HAP-1 (cell line): ENCODE results near the gene PABPN1.
"Not testable (repeated sequence)": the region's sequence is repeated elsewhere in the genome, so short reads cannot be mapped to it uniquely, and the experiment has no call there.

Experiments used
- DNase-seq, 2 experiments: peaks; one replicate each; pipeline ENCODE4 v3.0.0-alpha.2; 2016 to 2020; ENCODE audit warnings: low spot score in 2 of 2
- H3K27me3 ChIP-seq: fragments of 250-450 bp; sonication (Bioruptor Pico); 2 replicates; pipeline ENCODE4 v1.5.1; 2020; ENCODE audit warnings: low read depth, mild to moderate bottlenecking, moderate library complexity
- H3K36me3 ChIP-seq: fragments of 250-450 bp; sonication (Bioruptor Pico); replicated peaks from 2 replicates; pipeline ENCODE4 v1.5.1; 2020; ENCODE audit warnings: mild to moderate bottlenecking
- H3K4me1 ChIP-seq: fragments of 250-450 bp; sonication (Bioruptor Pico); 2 replicates; pipeline ENCODE4 v1.5.1; 2020; ENCODE audit warnings: mild to moderate bottlenecking
- H3K4me3 ChIP-seq: fragments of 250-450 bp; sonication (Bioruptor Pico); 2 replicates; pipeline ENCODE4 v1.5.1; 2020; ENCODE audit warnings: mild to moderate bottlenecking, moderate library complexity
- H3K9me3 ChIP-seq: fragments of 250-450 bp; sonication (Bioruptor Pico); 2 replicates; pipeline ENCODE4 v1.5.1; 2020; ENCODE audit warnings: mild to moderate bottlenecking, moderate library complexity
- in situ Hi-C: fragments of 300-500 bp; cut with MboI; formaldehyde crosslinking; loops from 3 replicates; pipeline ENCODE4 v1.14.3; 2020; ENCODE audit warnings: low sequenced_read_pairs, inconsistent platforms, mixed read lengths

The PABPN1 gene, protein sequence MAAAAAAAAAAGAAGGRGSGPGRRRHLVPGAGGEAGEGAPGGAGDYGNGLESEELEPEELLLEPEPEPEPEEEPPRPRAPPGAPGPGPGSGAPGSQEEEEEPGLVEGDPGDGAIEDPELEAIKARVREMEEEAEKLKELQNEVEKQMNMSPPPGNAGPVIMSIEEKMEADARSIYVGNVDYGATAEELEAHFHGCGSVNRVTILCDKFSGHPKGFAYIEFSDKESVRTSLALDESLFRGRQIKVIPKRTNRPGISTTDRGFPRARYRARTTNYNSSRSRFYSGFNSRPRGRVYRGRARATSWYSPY

DNA sequence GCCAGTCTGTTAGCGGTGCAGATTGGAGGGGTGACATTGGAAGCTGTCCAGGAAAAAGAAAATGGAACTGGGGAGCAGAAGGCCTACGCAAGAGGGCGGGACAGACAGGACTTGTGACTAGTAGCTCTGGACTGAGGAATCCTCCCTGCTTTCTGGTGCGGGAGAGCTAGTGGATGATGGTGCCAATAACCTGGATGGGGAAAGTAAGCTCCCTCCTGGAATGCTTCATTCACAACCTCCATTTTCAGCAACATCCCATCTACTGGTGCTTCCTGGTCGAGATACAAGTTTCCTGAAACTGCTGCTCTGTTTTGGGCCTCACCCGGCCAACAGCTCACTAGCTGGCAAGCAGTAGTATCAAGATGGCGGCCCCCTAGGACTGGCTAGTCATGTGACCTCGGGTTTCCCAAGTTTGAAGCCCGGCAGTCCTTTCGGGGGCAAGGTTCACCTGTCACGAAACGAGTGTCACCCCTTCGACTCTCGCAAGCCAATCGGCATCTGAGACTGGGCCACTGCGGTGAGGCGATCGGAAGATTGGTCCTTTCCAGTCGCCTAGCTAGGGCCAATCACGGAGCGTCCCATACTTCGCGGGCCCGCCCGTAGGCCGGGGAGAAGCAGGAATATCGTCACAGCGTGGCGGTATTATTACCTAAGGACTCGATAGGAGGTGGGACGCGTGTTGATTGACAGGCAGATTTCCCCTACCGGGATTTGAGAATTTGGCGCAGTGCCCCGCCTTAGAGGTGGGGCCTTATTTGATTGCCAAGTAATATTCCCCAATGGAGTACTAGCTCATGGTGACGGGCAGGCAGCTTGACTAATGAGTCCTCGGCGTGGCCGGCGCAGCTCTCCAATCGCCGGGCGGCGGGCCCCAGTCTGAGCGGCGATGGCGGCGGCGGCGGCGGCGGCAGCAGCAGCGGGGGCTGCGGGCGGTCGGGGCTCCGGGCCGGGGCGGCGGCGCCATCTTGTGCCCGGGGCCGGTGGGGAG is at the start of gene PABPN1:
Gene PABPN1 (plus strand): TSS at position 874 of the 988 bp plus-strand sequence. CDS start 13 bp downstream, at position 887.
- Histone ChIP-seq H3K9me3 (no peaks in the 10 kb centered on the region), H3K27me3 (no peaks in the 10 kb centered on the region), H3K4me1 (peaks cover 17% of the 10 kb centered on the region), H3K4me3 (peak within 1 kb of the TSS; percentile 88), H3K36me3 (peaks cover 43% of the 10 kb centered on the region)
- in situ Hi-C loops = loop anchor here (10.0 kb wide), 1 partner anchor 234 kb away; the partner anchor contains the start of genes THTPA and ZFHX2
- DNase-seq = peak; percentile 98 to 99

DNA sequence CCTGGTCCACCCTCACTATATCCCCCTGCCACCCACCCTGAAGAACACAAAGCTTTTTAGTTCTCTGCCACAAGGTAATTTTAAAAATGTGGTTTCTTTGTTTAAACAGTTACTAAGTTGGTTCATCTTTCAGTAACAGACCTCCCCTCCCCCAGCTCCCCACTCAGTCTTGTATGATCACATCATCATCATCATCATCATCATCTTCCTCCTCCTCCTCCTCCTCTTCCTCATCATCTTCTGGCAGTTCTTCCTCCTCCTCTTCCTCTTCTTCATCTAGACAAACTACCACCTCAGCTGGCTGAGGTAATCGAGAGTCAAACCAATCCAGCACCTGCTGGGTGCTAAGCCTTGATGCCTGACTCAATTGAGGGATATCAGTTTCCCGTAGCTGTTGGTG is 45.8 kb upstream of the PABPN1 start:
- in situ Hi-C loops = no loop called here
- Histone ChIP-seq H3K36me3 (no peaks in the 10 kb centered on the region), H3K4me1 (peaks cover 3% of the 10 kb centered on the region), H3K9me3 (no peaks in the 10 kb centered on the region), H3K27me3 (no peaks in the 10 kb centered on the region), H3K4me3 (no peak overlapping the region)
- DNase-seq = no peak

DNA sequence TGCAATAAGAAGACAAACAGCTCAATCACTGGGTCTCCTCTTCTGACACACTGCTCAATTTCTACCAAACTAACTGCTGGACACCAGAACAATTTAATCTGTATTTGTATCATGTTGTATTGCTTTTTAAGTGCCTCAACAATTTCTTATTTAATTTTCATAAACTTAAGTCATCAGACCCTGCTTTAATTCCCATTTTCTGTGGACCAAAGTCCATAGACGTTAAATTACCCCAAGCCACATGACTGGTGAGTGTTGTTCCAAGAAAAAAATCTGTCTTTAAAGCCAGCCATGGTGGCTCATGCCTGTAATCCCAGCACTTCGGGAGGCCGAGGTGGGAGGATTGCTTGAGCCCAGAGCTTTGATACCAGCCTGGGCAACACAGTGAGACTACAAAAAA is 44.1 kb upstream of the PABPN1 start:
- no peaks in the 10 kb centered on the region; the same call in 1 of the 2 replicates for H3K36me3 ChIP-seq
- no peak for DNase-seq
- in situ Hi-C loops = no loop called here

DNA sequence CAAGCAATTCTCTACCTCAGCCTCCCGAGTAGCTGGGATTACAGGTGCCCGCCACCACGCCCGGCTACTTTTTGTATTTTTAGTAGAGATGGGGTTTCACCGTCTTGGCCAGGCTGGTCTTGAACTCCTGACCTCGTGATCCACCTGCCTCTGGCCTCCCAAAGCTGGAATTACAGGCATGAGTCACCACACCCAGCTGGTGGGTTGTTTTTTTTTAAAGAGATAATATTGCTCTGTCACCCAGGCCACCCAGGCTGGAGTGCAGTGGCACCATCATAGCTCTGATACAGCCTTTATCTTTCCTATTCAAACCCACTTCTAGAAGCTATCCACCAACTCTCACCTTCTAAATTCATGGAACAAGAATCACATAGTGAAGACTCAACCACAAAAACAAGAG is 43.3 kb upstream of the PABPN1 start:
- H3K4me3 ChIP-seq, H3K9me3 ChIP-seq, H3K36me3 ChIP-seq, in situ Hi-C loops, H3K27me3 ChIP-seq, H3K4me1 ChIP-seq, DNase-seq: not testable (repeated sequence)

More for the DNA sequence above, 44.1 kb upstream of the PABPN1 start:
- Histone ChIP-seq H3K4me3 (no peak overlapping the region), H3K27me3 (no peaks in the 10 kb centered on the region), H3K4me1 (peaks cover 4% of the 10 kb centered on the region), H3K9me3 (no peaks in the 10 kb centered on the region)

DNA sequence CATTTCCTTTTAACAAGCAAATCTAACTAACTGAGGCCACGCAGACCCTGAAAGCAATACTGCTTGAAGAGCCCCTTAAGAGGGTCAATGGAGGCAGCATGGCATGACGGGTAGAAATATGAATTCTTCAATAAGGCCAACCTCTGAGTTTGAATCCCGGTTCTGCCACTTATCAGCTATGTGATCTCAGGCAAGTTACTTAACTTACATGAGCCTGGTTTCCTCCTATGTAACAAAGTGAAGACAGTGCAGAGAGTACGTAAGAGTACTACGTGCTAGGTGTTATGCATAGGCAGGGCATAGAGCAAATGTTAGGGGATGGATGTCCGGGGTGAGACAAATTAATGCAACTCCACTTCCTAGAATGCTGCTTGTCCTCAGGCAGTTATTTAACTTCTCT is 40.0 kb upstream of the PABPN1 start:
- in situ Hi-C loops = no loop called here
- Histone ChIP-seq H3K36me3 (no peaks in the 10 kb centered on the region; the same call in none of the 2 replicates), H3K4me3 (no peak overlapping the region), H3K9me3 (no peaks in the 10 kb centered on the region), H3K27me3 (no peaks in the 10 kb centered on the region), H3K4me1 (peaks cover 4% of the 10 kb centered on the region)
- no peak for DNase-seq

DNA sequence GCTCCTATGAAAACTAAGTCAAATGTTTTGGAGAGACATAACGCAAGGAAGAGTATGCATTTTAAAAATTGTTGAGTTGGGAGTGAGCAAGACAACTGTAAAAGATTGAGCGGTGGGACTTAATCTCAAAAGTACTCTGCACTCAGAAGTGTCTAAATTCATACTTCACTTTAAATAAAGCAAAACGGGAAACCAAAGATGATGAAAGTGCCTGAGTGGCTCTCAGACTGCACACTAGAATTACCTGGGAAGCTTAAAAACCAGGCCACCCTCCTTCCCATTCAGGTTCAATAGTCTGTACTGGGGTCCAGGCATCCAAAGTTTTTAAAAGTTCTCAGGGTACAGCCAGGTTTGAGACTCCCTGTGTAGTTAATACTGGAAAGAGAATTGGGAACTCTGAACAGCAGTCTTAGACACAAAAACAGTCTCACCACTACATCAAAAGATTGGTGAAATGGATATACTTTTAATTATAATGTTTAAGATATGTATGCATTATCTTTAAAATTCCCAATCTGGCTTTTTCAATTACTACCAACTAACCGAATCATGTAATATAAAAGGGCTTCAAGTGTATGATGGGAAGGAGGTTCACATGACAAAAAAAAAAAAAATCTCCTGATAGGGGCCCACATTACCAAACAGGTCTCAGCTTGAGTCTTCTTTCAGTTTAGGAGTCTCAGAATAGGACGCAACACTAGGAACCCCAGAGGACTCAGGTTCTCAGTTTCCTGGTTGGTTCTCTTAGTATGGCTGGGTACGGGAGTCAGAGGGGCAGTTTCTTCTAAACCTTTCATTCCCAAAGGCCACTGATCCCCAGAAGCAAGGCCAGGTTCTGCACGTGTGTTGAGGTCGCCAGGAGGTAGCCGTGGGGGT is 36.4 kb upstream of the PABPN1 start:
- Histone ChIP-seq H3K36me3 (no peaks in the 10 kb centered on the region; the same call in none of the 2 replicates), H3K9me3 (no peaks in the 10 kb centered on the region), H3K4me3 (peak overlapping the region; percentile 69), H3K4me1 (peaks cover 10% of the 10 kb centered on the region), H3K27me3 (no peaks in the 10 kb centered on the region)
- no peak for DNase-seq
- in situ Hi-C loops = no loop called here

DNA sequence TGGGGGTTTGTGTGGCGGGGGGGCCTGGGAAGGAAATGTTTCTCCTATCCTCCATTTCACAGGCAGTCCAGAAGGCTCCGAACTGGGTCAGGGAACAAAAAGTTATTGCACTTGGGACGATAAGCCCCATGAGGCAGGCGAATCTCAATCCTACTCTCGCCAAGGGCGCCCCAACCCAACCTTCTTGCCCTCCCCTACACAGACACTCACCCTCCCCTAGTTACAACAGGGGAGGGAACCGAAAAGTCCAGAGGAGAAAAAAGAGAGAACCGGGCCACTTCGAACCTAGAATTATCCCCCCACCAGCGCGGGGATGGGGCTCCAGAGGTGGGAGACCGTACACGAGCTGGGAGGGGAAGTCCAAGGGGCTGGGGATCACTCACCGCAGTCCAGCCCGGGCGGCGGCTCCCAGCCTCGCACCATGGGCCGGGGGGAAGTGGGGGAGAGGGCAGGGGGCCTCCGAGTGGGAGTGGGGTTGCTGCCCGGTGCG is 35.7 kb upstream of the PABPN1 start:
- DNase-seq = peak; percentile 19 to 26
- Histone ChIP-seq H3K4me1 (peaks cover 6% of the 10 kb centered on the region), H3K27me3 (no peaks in the 10 kb centered on the region), H3K9me3 (no peaks in the 10 kb centered on the region), H3K36me3 (no peaks in the 10 kb centered on the region; the same call in none of the 2 replicates), H3K4me3 (peak overlapping the region; percentile 69)
- in situ Hi-C loops = no loop called here

DNA sequence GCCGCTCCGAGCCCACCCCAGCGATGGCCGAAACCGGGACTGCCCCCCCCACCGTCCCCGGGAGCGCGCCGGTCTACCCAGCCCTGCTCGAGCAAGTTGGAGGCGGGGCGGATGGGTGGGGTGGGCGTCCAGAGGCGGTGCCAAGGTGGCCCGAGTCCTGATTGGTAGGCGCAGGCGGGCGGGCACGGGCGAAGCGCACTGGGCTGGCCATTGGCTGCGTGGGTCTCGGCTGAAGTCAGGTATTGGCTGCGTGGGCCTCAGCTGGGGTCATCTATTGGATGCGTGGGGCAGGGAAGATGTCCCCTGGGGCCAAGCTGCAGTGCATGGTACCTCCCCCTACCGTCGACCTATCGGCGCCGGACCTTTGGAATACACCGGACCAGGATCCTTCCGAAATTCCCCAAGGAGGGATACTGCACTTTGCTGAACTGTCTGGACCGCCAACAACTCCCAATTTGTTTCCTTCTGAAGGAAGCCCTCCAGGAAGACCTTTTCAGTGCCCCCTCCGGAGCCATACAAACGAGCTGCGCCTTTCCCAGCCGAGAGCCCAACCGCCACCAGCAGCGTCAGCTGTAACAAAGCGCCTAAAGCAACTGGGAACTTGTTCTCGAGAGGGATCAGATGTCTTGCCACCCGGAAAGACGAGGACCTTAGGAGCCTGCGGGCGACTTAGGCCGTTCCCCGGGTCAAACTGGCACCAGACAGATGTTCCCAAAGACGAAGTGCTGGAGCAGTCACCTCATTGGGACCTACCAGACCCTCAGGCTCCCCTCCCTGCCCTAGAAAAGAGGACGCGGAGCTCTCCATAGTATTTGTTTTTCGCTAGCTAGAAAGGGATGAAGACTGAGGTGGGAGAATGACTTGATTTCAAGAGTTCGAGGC is 35.0 kb upstream of the PABPN1 start, which contains the start of gene HOMEZ:
Gene HOMEZ (minus strand): TSS at position 113 of the 882 bp plus-strand sequence. CDS start 180 bp downstream, outside the sequence.
- Histone ChIP-seq H3K4me3 (peak within 1 kb of the TSS; percentile 69), H3K4me1 (peaks cover 6% of the 10 kb centered on the region), H3K9me3 (no peaks in the 10 kb centered on the region), H3K27me3 (no peaks in the 10 kb centered on the region), H3K36me3 (no peaks in the 10 kb centered on the region; the same call in none of the 2 replicates)
- peak; percentile 98 to 99 for DNase-seq
- in situ Hi-C loops = no loop called here

DNA sequence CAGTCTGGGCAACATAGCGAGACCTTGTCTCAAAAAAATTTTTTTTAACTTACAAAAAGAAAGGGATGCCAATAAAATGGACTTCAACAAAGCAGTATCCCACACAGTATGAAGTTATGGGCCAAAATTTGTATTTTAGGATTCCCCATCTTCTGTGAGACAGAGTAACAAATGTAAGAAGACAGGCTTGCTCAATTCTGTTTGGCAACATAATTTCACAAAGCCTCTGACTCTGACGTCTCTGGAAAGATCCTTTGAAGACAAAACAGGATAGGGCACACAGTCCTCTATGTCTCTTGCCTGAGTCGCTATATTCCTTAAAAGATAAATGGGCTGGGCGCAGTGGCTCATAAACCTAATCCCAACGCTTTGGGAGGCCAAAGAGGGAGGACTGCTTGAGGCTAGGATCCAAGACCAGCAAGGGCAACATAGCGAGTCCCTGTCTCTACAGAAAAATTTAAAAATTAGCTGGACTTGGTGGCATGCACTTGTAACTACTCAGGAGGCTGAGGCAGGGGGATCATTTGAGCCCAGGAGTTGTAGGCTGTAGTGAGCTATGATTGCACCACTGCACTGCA is 34.3 kb upstream of the PABPN1 start:
- Histone ChIP-seq H3K4me1 (peaks cover 6% of the 10 kb centered on the region), H3K27me3 (no peaks in the 10 kb centered on the region), H3K36me3 (no peaks in the 10 kb centered on the region; the same call in none of the 2 replicates), H3K4me3 (peak overlapping the region; percentile 69), H3K9me3 (no peaks in the 10 kb centered on the region)
- no peak for DNase-seq
- in situ Hi-C loops = no loop called here

DNA sequence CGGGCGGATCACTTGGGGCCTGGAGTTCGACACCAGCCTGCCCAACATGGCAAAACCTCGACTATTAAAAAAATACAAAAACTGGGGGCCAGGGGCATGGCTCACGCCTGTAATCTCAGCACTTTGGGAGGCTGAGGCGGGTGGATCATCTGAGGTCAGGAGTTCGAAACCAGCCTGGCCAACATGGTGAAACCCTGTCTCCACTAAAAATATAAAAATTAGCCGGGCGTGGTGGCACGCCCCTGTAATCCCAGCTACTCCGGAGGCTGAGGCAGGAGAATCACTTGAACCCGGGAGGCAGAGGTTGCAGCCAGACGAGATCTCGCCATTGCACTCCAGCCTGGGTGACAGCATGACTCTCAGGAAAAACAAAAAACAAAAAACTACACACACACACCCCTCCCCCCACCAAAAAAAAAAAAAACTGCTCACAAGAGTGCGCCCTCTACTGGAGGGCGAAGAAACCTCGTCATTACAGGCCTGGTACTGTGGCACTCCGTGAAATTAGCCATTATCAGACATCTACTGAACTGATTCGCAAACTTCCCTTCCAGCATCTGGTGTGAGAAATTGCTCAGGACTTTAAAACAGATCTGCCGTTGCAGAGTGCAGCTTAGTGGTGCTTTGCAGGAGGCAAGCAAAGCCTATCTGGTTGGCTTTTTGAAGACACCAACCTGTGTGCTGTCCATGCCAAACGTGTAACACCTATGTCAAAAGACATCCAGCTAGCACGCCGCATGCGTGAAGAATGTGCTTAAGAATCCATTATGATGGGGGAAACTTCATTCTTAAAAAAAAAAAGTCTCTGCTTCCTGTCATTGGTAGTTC is 26.3 kb upstream of the PABPN1 start:
- in situ Hi-C loops = no loop called here
- Histone ChIP-seq H3K27me3 (no peaks in the 10 kb centered on the region), H3K9me3 (no peaks in the 10 kb centered on the region), H3K4me3 (no peak overlapping the region), H3K4me1 (peaks cover 14% of the 10 kb centered on the region), H3K36me3 (peaks cover 9% of the 10 kb centered on the region)
- DNase-seq = peak; percentile 44 to 61

DNA sequence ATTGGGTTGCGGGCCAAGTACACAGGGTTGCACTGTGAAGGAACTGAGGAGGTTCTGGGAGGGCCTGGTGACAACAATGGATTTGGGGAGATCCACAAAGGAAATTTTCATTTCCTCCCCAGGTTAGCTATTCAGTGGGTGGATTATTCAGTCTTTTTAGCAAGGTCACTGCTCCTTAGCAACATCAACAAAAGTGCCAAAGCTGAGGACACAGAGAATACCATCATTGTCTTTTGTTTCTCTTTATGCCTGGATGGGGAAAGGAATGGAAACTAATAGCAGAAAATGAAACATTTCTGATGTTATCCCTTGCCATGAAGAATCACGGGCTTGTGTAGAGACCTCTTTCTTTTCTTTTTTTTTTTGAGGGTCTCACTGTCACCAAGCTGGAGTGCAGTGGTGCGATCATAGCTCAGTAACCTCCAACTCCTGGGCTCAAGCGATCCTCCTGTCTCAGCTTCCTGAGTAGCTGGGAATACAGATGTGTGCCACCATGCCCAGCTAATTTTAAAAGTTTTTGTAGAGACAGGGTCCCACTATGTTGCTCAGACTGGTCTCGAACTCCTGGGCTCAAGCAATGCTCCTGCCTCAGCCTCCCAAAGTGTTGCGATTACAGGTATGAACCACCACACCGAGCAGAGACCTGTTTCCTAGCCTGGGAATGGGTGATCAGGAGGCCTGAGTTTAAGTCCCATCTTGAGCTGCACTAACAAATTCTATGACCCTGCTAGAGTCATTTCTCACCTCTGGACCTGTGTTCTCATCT is 25.1 kb upstream of the PABPN1 start:
- in situ Hi-C loops = no loop called here
- H3K9me3 ChIP-seq = no peaks in the 10 kb centered on the region
- no peak for DNase-seq
- no peak overlapping the region for H3K4me3 ChIP-seq
- H3K36me3 ChIP-seq = peaks cover 9% of the 10 kb centered on the region
- H3K4me1 ChIP-seq = peaks cover 19% of the 10 kb centered on the region
- no peaks in the 10 kb centered on the region for H3K27me3 ChIP-seq
